A172 (cell line): ENCODE data around the gene FDCSP. TPM values are rescaled to one million over a fixed set of nuclear protein-coding genes. Genes with fewer than 3 reads are reported as not detected.
"Not testable (repeated sequence)": the region's sequence is repeated elsewhere in the genome, so short reads cannot be mapped to it uniquely, and the experiment has no call there.

Experiments used
- DNase-seq: peaks from one replicate; pipeline ENCODE4 v3.0.0-alpha.2; 2015; ENCODE audit warnings: low spot score
- total RNA-seq: library from RNA; depleted of rRNA; stranded (reverse); fragments of >200 nt; shearing (Covaris generic); gene quantifications from 2 replicates; pipeline ENCODE4 v1.2.3, GENCODE V29; 2014; rRNA removed

Gene FDCSP
- total RNA-seq, result not detected in 2 replicates

DNA sequence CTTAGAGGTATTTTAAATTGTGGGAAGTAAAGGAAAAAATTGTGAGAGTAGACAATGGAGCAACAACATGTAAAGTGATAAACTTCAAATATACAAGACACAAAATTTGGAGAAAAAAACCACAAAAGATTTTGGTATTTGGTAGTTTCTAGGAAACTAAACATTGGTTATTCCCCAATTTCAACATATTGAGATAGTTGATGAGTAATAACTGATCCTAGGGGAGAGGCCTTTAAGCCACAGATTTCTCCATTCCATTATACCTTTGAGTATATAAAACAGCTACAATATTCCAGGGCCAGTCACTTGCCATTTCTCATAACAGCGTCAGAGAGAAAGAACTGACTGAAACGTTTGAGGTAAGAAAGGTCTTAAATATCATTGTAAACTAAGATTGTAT lies at the start of gene FDCSP:
FDCSP (plus strand) TSS at position 301 of the 400 bp plus-strand sequence. CDS start 5,071 bp downstream, outside the sequence.
- DNase-seq, result no peak

DNA sequence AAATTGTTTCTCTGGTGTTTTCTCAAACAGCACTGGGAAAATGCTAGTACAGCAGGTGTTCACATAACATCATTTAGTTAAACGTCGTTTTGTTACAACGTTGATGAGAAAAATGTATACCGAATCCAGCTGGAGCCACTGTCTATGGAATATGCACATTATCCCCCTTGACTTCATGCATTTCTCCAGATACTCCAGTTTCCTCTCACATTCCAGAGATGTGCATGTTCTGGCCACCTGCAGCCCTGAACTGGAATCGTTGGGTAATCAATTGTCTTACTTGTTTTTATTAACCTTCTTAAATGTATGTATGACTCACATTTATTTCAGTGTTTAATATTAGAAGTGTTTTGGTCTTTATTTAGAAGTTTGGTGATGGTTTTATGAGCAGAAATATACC lies 48.8 kb upstream of the FDCSP start:
- DNase-seq, result no peak

DNA sequence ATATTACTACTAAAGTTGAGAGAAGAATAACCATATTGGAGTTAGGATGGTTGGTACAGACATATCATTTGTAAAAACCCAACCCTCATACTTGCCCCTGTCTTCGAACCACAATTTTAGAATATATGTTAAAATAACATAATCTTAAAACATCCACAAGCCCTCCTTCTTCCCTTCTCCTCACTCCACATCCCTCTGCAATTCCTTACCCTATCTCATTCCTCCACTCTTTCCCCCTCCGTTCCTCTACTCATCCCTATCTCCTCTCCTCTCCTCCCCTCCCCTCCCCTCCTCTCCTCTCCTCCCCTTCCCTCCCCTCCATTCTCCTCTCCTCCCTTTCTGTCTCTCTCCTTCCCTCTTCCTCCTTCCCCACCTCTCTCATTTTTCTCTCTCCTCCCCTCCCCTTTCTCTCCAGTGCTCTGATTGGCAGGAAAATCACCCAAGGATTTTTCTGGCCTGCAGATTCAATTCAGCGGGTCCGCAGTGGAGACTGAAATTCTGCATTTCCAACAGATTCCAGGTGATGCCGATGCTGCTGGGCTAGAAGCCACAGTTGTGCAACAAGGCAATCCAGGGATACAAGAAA lies 47.8 kb upstream of the FDCSP start:
- DNase-seq, result no peak

DNA sequence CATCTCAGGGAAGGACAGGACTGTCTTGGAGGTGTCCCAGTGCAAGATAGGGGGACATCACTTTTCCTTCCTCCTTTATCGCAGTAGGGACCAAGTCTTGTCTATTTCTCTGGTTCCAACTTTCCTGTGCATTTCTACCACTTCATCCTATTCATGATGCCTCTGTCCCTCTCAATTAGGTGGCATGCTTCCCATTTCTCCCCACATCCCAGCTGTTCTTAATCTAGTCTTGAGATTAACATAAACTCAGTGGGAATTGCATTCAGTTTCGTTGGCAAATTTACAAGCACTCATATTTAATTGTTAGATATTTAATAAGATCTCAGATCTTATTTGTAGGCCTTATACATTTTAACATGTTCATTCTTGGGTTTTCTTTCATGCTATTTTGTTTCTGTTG lies 46.1 kb upstream of the FDCSP start:
- no peak for DNase-seq

DNA sequence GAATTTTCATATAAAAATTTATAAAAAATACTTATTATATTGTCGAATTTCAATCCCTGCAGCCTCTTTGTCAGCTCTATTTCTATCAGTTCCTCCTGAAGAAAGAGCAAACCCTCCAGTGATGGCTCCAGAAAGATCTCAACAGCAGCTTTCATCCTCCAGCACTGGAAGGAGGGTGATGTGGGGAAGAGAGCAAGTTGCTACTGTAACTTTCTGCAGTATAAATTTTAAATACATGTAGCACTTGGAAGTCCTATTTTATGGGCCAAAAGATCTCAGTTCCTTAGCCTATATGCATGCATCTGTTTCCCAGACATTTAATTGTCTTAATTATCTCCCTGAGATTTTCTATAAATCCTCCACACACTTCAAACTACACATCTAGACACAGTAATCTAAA lies 44.1 kb upstream of the FDCSP start:
- DNase-seq, result no peak

DNA sequence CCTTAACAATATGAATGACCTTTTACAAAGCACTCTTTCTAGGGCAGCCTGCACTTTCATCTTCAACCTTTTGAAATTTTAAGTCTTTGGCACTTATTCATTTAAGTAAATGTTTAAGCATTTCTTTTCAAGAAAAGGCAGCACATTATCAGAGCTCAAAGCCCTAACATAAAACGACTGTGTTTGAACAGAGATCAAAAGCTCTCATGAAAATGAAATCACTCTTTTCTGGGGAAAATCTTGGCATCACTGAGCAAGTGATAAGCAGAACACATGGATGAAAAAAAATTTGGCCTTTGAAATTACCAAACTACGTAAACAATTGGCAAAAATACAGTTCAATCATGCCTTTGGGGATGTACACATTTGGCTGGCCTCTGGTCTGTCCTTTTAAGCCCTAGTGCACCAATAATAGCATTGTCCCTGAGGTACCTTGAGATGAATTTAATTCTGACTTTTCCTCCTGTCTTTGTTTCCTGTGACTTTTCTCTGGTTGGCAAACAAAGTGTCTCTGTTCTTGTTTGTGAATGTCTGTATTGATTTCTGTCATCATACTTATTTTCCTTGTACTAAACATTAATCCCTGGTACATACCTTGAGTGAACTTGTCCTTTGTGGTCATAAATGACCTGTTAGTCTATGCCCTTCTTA lies 43.3 kb upstream of the FDCSP start:
- DNase-seq, result no peak

DNA sequence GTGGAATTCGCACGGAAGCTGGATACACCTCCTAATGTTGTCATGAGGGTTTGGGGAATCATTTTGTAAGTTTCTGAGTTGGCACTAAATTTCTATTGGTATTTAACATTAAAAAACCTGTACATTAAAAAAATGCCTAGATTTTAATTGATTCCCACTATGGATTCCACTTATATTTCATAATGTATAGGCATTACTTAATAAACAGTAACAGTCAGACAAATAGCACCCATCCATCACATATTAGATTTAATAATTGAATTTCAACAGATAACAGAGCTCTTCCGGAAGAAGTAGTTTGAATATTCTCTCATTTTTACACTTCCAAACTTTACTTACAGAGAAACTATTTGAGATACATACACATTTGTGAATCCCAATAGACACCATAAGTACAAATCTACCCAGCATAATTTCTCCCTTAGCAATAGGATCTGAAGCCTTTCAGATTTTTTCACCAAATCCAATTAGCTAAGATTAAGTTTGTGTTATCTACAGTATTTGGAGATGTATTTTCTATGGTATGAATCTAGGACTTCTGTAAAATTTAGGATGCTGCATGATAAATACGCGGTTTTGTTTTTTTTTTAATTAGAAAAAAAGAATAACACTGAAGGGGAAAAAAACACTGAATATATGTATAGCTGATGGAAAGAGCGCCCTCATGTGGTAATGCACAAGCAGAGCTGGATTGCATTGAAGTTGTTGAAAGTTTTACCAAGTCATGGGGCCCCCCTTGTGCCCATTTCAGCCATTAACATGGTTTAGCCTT lies 42.6 kb upstream of the FDCSP start:
- DNase-seq, result peak; percentile 32

DNA sequence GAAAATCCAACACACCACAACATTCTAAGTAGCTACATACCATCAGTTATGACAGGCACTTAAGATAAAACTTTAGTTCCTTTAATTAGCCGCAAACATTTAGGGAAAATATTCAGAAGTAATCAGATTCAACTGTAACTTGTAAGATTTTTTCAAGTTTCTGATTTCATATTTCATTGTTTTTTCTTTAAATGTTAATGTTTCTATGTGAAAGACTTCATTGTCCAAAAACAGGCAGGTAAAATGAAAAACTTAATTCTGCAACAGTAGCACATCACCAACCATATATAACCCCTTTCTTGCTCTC lies 42.0 kb upstream of the FDCSP start:
- no peak for DNase-seq

DNA sequence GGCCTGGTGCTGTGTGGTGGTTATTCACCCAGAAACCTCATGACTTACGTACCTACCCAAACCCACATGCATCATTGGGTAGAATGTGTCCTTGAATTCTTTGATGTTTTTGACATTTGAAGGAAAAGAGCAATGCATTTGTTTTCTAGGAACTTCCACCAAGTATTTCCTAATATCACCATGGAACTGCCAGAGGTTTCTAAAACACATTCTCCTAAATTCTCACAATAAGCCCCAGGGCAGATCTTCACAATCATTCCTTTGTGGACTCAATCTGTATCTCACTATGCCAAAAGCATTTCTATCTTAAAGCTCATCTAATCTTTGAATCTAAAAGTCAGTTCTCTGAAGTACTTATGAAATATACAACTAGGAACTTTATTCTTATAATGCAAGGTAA lies 38.7 kb upstream of the FDCSP start:
- no peak for DNase-seq

DNA sequence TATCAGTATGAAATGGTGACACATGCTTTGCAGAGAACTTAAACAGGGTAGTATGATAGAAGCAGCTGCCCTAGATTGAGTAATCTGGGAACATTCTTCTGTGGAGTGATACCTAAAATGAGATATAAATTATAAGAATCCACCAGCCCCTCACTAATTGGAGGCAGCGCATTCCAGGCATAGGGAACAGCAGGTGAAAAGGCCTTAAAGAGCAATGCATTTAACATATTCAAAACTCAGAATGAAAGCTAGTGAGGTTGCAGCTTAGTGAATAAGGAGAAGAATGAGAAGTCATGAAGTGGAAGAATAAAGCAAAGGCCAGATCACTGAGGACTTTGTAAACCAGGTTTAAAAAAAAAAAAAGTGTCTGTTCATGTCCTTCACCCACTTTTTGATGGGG lies 35.3 kb upstream of the FDCSP start:
- no peak for DNase-seq

DNA sequence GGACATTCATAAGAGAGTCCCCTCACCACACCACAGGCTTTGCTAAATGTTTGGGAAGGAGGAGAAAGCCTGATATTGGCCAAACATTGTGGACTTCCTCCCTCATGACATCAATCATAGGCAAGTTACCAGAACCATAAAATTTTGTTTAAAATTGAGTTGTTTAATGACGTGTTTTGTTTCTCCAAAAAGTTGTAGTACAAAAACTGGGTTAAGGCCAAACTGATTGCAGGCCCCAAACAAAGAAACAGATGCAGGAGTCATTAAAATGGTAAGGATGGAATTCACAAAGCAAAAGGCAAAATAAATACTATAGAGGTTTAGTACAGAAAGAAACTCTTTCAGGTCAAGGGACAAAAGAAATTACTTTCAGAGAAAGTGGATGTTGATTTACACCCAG lies 34.3 kb upstream of the FDCSP start:
- no peak for DNase-seq

DNA sequence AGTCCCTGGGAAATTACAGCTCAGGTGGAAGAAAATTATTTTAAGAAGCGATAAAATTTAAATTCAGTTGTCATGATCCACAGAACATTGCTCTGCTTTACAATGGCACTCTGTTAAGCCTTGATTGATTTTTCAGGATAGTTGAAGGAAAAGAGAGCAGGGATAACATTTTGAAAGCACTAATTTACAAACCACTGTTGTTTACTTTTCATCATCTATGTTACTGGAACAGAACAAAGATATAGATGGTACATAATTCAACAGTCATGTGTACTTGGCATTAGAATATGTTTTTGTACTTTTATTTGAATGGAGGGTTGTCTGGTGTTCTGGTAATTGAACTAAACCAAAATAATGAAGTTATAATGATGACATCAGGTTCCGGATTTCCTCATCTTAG lies 33.0 kb upstream of the FDCSP start:
- no peak for DNase-seq

DNA sequence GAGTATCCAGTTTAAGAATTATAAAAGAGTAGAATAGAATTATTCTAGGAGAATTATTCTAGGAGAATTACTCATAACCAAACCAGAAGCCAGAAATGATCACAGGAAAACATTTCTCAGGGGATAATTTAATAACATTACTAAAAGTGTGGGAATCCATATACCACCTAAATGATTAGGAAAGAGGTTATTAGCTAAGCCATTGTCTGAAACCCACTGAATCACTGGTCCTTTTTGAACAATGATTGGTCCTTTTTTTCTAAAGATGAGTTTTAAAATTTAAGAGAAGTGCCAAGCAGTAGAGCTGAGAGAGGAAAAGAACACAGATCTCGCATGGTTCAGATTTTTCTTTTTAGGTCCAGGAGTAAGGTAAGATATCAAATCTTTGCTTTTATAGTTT lies 30.5 kb upstream of the FDCSP start, which contains the start of gene ODAM:
ODAM (plus strand) TSS at position 301 of the 400 bp plus-strand sequence. CDS start 819 bp downstream, outside the sequence.
- DNase-seq, result no peak

DNA sequence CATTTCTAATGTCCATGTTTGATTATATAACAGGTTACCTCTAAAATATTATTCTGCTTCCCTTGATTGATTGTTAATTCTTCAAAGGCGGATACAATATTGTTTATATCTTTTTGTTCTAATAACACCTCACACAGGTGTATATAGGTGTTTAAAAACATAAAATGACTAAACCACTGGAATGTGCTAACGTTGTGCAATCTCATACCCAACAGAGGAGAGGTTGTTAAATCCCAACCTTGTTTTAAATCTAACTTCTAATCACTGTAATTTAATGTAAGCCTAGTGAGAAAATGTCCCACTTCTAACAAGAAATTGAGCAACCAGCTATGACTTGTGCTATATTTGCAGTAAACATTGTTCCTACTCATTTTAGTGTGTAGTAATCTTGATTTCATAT lies 29.1 kb upstream of the FDCSP start:
- no peak for DNase-seq

DNA sequence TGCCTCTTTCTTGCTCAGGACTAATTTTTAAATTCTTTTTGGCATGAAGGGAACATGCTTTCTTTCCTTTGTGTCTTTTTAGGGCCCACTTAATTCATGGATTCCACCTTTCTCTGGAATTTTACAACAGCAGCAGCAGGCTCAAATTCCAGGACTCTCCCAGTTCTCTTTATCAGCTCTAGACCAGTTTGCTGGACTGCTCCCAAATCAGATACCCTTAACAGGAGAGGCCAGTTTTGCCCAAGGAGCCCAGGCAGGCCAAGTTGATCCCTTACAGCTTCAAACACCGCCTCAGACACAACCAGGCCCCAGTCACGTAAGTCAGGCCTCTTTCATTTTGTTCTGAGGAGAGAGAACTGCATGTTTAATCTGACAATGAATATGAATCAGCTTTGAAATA lies 28.1 kb upstream of the FDCSP start:
- no peak for DNase-seq

DNA sequence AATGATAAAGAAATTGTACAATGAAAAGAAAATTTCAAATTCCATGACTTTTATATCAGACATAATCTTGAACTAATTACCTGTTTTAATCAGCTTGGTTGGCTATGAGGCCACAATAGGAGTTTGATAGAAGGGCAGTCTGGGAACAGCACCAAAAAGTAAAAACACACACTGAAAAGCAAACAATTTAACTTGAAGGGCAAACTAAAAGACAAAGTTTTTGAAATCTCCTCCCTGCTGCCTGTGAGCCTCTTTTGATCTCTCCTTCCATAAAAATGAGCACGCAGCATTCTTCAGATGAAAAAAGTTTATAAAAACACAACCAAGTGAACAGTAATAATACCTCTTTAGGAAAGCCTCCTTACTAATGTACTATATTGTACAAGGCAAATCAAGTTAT lies 22.3 kb upstream of the FDCSP start:
- no peak for DNase-seq

DNA sequence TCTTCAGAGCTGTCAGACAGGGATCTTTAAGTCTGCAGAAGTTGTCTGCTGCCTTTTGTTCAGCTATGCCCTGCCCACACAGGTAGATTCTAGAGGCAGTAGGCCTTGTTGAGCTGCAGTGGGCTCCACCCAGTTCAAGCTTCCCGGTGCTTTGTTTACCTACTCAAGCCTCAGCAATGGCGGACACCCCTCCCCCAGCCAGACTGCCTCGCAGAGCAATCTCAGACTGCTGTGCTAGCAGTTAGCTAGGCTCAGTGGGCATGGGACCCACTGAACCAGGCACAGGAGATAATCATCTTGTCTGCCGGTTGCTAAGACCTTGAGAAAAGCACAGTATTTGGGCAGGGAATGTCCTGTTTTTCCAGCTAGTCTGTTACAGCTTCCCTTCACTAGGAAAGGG lies 13.2 kb upstream of the FDCSP start:
- not testable (repeated sequence) for DNase-seq

DNA sequence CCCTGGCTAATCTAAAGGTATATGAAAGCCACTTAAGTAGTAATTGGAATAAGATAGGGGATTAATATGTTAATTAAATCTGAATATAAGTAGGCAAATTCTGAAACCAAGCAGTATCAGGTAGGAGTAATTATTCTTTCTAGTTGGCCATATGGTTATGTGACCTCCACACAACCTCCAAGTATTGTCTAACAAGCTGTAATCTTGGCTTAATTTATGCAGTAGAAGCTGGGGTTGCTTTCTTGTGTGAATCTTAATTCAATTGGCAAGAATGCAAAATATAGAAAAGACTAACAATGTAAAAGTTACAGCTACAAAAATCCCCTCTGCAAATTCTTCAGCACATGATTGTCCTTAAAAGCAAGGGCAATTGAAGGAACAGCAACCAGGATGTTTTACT lies 9.8 kb upstream of the FDCSP start:
- DNase-seq, result not testable (repeated sequence)

DNA sequence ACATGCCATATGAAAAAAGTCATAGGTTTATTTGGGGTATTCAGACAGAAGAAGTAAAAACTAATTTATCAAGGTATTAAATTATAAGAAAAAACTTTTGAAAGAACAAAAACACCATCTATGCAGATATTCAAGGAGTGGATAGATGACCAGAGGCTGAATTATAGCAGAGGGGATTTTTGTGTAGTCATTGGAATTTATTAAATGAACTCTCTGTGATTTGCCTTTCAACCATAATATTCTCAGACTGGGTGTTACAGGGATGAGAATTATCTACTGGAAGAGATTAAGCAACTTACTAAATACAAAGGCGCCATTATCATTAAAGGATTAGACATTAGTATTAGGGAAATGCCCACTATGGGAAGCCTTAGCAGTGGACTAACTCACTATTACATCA lies 9.4 kb upstream of the FDCSP start:
- not testable (repeated sequence) for DNase-seq

DNA sequence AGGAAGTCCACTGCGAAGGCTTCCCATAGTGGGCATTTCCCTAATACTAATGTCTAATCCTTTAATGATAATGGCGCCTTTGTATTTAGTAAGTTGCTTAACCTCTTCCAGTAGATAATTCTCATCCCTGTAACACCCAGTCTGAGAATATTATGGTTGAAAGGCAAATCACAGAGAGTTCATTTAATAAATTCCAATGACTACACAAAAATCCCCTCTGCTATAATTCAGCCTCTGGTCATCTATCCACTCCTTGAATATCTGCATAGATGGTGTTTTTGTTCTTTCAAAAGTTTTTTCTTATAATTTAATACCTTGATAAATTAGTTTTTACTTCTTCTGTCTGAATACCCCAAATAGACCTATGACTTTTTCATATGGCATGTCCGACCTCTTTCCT lies 4.5 kb upstream of the FDCSP start:
- not testable (repeated sequence) for DNase-seq

DNA sequence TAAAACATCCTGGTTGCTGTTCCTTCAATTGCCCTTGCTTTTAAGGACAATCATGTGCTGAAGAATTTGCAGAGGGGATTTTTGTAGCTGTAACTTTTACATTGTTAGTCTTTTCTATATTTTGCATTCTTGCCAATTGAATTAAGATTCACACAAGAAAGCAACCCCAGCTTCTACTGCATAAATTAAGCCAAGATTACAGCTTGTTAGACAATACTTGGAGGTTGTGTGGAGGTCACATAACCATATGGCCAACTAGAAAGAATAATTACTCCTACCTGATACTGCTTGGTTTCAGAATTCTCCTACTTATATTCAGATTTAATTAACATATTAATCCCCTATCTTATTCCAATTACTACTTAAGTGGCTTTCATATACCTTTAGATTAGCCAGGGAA lies 4.1 kb upstream of the FDCSP start:
- not testable (repeated sequence) for DNase-seq

DNA sequence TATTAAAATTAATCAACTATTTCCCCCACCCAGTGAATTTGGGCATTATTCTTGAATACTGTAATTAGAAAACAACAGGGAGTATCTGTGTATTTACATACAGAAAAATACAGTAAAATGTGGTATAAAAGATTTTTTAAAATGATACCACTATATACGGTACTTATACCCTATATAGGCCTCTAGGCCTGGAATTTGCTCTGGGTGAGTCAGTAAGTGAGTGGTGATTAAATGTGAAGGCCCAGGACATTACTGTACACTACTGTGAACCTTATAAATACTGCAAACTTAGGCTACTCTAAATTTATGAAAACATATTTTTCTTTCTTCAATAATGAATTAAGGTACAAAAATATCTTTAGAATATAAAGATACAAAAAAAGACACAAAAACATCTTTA lies 10.2 kb downstream of the FDCSP start:
- DNase-seq, result no peak
